Measurements from ENCODE around the gene SPAG9. TPM values are rescaled to one million over a fixed set of nuclear protein-coding genes. Genes with fewer than 3 reads are reported as not detected.
"Not testable (repeated sequence)": the region's sequence is repeated elsewhere in the genome, so short reads cannot be mapped to it uniquely, and the experiment has no call there.

Gene SPAG9
- total RNA-seq, 1 donor from 2014 or later = 307 TPM

GRCh38 chr17:51088287-51088686 lies 32.4 kb downstream of the SPAG9 start:
- no peak for DNase-seq

- DNase-seq = no peak
Measured at GRCh38 chr17:51087072-51087757, 33.5 kb downstream of the SPAG9 start.

- no peak for DNase-seq
Measured at GRCh38 chr17:51085150-51085805, 35.4 kb downstream of the SPAG9 start.

- no peak for DNase-seq
Measured at GRCh38 chr17:51083981-51084380, 36.7 kb downstream of the SPAG9 start.

GRCh38 chr17:51083364-51083763 lies 37.3 kb downstream of the SPAG9 start:
- not testable (repeated sequence) for DNase-seq

- no peak for DNase-seq
Measured at GRCh38 chr17:51079049-51079448, 41.6 kb downstream of the SPAG9 start.

GRCh38 chr17:51078009-51078592 lies 42.6 kb downstream of the SPAG9 start:
- no peak for DNase-seq

- DNase-seq = no peak
Measured at GRCh38 chr17:51076821-51077220, 43.8 kb downstream of the SPAG9 start.

GRCh38 chr17:51071556-51071955 lies 49.1 kb downstream of the SPAG9 start:
- no peak for DNase-seq

GRCh38 chr17:51065466-51065865 lies 55.2 kb downstream of the SPAG9 start:
- no peak for DNase-seq

GRCh38 chr17:51064061-51064735 lies 56.5 kb downstream of the SPAG9 start:
- no peak for DNase-seq

GRCh38 chr17:51060396-51060795 lies 60.3 kb downstream of the SPAG9 start:
- DNase-seq = no peak

GRCh38 chr17:51059781-51060180 lies 60.9 kb downstream of the SPAG9 start:
- DNase-seq = no peak

GRCh38 chr17:51057534-51057933 lies 63.1 kb downstream of the SPAG9 start:
- DNase-seq = no peak

GRCh38 chr17:51056813-51057510 lies 63.7 kb downstream of the SPAG9 start:
- no peak for DNase-seq

- no peak for DNase-seq
Measured at GRCh38 chr17:51054748-51055147, 65.9 kb downstream of the SPAG9 start.

GRCh38 chr17:51052235-51052634 lies 68.4 kb downstream of the SPAG9 start:
- DNase-seq = no peak

- DNase-seq = no peak
Measured at GRCh38 chr17:51050291-51051033, 70.2 kb downstream of the SPAG9 start.

- peak; percentile 89 for DNase-seq
Measured at GRCh38 chr17:51046514-51047384, 73.9 kb downstream of the SPAG9 start.

GRCh38 chr17:51046046-51046445 lies 74.6 kb downstream of the SPAG9 start:
- no peak for DNase-seq

- no peak for DNase-seq
Measured at GRCh38 chr17:51045621-51046020, 75.0 kb downstream of the SPAG9 start.

Data from occipital lobe (tissue), 2 donors.